GM19328 (cell line): ENCODE data around the gene MXRA5.
"Not testable (repeated sequence)": the region's sequence is repeated elsewhere in the genome, so short reads cannot be mapped to it uniquely, and the experiment has no call there.

ENCODE experiments used
- ATAC-seq: cut with Tn5 transposase; IDR thresholded peaks from one replicate; pipeline ENCODE4 v1.9.1; 2021; ENCODE audit warnings: mild to moderate bottlenecking, moderate library complexity; ENCODE audit not compliant: unreplicated experiment

The MXRA5 gene, protein sequence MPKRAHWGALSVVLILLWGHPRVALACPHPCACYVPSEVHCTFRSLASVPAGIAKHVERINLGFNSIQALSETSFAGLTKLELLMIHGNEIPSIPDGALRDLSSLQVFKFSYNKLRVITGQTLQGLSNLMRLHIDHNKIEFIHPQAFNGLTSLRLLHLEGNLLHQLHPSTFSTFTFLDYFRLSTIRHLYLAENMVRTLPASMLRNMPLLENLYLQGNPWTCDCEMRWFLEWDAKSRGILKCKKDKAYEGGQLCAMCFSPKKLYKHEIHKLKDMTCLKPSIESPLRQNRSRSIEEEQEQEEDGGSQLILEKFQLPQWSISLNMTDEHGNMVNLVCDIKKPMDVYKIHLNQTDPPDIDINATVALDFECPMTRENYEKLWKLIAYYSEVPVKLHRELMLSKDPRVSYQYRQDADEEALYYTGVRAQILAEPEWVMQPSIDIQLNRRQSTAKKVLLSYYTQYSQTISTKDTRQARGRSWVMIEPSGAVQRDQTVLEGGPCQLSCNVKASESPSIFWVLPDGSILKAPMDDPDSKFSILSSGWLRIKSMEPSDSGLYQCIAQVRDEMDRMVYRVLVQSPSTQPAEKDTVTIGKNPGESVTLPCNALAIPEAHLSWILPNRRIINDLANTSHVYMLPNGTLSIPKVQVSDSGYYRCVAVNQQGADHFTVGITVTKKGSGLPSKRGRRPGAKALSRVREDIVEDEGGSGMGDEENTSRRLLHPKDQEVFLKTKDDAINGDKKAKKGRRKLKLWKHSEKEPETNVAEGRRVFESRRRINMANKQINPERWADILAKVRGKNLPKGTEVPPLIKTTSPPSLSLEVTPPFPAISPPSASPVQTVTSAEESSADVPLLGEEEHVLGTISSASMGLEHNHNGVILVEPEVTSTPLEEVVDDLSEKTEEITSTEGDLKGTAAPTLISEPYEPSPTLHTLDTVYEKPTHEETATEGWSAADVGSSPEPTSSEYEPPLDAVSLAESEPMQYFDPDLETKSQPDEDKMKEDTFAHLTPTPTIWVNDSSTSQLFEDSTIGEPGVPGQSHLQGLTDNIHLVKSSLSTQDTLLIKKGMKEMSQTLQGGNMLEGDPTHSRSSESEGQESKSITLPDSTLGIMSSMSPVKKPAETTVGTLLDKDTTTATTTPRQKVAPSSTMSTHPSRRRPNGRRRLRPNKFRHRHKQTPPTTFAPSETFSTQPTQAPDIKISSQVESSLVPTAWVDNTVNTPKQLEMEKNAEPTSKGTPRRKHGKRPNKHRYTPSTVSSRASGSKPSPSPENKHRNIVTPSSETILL (N-terminal part only)

DNA sequence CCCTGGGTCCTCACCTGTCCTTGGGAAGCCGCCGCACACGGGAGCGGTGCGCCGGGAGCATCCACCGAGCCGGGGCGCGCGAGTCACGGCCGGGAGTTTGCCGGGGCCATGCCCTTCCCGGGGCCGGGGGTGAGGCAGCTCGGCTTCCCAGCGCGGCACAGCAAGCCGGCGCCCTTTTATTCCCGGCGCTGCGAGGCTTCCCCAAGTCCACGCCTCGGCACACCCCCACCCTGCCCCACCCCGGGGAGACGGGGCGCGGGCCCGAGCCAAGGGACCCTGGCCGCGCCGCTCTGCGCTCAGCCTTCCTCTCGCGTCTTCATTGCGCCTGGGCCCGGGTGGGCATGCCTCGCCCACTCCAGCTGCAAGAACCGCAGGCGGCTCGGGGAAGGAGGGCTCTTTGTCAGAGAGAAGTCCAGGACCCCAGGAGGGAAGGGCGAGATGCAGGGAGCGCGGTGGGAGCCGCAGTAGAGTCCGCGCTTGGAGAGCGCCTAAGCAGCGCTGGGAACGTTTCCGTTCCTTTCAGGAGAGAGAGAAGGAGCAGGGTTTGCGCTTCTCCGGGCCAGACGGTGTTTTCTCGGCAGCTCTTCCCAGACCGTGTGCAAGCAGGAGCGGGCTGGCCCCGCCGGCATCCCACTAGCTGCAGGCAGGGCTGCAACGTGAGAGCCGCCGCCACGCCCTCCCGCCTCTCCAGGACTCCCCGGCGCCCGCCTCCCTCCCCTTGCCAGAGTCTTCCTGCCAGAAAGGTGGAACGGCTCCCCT is at the start of gene MXRA5:
Gene MXRA5 (minus strand): TSS at position 152 of the 759 bp plus-strand sequence. CDS start 2,819 bp downstream, outside the sequence.
- ATAC-seq = no peak

DNA sequence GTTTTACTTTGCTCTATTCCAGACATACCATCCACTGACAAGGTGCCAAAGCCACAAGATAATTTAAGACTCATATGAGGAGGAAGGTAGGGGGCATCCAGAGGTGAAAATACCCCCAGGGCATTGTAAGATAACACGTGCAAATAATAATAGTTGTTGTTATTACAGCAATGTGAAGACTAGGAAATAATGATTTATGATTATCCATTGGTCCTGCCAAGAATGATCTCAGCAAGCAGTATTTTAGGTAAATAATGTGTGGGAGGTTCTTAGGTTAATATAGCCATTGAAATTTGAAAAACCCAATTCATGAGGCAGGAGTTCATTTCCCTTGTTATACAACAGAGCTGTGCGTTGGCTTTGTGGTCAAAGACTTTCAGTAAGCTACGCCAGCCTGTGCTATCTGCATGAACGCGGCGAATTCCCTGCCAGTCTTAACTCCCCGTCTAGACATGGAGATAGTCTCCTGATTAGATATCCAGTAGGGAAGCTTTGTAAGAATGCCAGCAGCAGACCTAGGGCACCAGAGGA is 47.2 kb upstream of the MXRA5 start:
- ATAC-seq = no peak

DNA sequence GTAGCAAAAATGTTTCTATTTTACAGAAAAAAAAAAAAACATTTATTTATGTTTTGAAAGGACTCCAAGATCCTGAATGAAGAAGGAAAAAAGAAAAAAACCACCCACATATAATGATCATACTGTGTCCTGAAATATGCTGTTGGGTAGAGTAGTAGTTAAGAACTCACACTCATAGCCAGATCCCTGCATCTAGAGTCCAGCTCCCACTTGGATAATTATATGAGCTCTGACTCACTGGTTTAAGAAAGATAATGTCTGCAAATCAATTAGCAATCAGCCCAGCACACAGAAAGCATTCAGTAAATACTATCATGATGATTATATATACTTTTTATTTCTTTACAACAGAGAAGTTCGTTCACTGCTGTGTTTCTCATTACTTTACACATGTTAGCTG is 46.7 kb upstream of the MXRA5 start:
- ATAC-seq = no peak

DNA sequence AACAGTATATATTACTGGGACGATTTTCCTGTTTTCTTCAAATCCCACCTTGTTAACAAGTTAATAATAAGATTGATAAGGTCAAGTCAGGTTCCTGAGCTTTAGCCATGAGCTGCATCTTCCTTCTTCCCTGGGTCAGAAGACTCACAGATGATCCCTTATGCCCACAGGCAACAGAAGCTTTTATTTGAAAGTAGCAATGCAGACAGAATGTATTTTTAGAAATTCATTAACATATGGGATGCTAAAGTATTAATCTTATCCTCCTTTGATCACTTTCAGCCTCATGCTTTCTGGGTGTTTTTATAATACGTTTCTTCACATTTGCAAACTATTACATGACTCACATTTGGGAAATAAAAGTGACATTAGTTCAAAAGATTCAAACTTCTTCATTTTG is 42.0 kb upstream of the MXRA5 start:
- no peak for ATAC-seq

DNA sequence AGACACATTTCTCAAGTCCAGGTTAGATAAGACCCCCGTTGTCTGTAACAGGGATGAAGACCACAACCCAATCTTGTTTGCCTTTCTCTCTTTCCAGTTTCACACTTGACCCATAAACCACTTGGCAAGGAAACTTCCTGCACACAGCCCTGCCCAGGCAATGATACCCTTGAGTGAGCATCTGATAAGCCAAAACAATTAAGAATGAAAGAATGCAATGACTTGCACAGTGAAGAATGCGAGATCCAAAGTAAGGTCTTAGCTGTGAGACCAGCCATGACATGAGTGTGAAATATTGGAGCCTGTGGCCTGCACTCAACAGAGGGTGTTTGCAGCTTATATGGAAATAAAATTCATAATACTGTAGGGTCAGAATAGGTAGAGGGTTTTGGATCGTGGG is 37.9 kb upstream of the MXRA5 start:
- no peak for ATAC-seq

DNA sequence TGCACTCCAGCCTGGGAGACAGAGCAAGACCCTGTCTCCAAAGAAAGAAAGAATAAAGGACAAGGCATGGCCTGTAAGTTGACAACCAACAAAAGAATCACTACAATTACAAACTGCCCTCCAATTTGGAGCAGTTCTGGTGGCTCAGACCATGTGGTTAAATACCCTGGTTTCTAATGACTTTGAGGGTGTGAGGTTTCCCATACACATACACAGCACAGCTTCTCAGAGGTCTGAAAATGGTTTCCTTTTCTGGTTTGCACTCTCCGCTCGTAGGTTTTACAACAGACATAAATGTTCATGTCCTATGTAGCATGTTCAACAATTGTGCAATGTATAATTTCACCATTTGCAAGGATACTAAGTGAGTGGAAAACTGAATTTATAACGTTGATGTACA is 34.2 kb upstream of the MXRA5 start:
- ATAC-seq = no peak

DNA sequence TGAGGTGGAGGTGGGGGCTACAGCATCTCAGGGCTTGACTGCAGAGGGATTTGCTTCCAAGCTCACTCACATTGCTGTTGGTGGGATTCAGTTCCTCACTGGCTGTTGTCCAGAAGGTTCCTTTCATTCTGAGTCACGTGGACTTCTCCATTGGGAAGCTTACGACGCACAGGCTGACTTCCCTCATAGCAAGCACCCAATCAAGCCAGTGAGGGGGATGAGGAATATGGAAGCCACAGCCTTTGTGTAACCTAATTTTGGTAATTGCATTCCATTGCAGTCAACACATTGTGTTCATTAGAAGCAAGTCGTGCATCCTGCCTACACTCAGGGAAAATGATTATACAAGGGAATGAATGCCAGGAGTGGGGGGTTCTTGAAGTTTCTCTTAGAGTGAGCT is 32.7 kb upstream of the MXRA5 start:
- no peak for ATAC-seq

DNA sequence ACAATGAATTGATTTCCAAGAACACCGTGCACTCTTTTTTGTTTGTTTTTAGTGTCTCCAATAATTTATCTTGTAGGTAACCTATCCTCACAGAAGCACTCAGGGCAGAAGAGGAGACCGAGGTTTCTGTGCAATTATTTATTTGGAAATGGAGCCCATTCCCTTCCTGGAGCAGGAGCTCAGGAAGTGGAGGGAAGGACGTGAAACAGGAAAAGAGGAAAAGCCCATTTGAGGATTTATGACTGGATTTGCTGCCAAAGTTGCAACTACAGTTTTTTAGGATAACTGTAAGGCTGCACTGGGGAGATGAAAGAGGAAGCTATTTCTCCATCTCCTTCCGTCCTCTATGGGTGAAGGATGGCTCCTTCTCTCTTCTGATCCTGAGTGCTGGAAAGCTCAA is 31.7 kb upstream of the MXRA5 start:
- ATAC-seq = no peak

DNA sequence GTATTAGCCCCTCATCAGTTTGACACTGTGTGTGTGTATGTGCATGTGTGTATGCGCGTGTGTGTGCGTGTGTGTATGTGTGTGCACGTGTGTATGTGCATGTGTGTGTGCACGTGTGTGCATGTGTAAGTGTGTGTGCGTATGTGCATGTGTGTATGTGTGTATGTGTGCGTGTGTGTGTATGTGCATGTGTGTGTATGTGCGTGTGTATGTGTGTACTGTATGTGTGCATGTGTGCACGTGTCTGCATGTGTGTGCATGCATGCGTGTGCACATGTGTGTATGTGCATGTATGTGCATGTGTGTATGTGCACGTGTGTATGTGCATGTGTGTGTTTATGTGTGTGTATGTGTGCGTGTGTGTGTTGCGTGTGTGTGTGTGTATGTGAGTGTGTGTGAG is 31.1 kb upstream of the MXRA5 start:
- ATAC-seq = no peak

DNA sequence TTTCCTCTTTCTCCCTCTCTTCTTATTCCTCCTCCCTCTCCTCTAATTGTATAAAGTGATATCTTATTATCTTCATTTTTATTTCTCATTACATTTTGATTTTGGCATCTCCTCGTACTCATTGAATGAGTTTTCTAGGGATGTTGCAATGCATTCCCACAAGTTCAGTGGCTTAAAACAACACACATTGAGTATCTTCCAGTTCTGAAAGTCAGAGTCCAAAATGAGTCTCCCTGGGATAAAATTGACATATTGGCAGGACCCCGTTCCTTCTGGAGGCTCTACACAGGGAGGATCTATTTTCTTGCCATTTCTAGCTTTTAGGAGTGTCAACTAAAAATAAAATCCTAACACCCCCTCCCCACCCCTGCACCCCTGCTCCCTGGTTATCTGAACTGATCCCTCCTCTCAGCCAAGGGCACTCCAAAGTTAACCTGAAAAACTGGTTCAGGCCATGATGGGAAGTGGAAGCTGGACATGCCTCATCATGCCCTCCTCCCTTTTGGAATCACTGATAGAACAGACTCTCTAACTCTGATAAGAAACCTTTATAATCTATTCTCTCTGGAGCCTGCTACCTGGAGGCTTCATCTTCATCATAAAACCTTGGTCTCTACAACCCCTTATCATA is 29.5 kb upstream of the MXRA5 start:
- not testable (repeated sequence) for ATAC-seq

DNA sequence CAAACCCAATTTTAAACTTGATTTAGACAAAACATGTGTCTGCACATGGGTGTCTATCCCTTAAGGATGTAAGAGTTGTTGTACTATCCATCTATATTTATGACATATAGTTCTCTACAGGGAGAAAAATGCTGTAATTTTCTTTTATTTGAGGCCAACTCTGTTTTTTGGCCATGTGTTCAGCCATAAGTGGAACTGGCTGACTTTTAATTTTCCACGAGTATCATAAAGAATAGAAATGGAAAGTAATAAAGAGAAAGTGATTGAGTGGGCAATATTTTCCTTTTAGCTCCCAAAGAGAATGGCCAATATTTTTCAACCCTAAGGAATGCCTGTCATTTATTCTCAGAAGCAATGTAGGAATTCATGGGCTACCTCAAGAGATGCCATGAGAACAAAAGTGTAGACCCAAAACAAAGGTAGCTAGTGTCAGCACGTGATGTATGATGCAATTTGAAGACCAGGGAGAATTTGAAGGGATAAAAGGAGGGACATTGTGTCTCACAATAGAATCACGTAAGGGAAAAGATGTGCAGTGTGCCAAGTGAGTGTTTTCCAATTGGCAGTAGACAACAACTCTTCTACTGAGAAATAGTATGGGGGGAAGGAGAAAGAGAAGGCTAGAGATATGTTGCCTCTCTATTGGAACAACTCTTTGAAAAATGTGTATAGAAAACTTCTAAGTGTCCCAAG is 27.8 kb upstream of the MXRA5 start:
- no peak for ATAC-seq

DNA sequence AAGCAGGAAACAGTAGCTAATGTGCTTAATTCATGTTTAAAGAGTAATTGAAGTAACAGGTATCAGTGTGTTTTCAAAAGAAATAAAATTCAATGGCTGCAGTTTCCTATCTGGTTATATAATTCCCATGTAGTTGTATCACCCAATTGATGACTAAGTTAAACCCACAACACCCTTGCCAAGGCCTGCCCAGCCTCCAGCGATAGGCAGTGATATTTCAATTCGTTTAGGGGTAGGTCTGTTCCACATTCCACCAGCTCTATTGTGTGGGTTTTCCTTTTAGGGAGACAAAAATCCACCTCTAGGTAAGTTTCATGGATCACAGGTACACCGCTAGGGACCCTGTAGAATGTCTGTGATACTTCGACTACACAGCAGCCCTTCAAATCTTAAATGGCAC is 24.7 kb upstream of the MXRA5 start:
- no peak for ATAC-seq

DNA sequence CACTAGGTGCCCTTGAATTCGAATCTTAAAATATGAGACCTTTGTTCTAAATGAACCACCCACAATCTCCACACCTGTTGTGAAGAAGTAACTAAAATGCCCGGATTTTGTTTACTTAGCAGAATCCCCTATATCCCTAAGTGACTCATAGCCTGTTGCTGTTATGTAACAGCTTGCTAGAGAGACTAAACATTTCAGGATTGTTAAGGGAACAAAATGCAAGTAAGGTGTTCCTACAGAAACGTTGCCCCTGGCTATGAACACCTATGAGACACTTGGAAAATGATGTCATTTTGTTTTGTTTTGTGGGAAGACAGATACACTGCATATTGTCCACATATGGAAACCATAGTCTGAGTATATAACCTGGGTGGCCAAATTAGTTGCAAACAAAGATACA is 24.2 kb upstream of the MXRA5 start:
- ATAC-seq = no peak

DNA sequence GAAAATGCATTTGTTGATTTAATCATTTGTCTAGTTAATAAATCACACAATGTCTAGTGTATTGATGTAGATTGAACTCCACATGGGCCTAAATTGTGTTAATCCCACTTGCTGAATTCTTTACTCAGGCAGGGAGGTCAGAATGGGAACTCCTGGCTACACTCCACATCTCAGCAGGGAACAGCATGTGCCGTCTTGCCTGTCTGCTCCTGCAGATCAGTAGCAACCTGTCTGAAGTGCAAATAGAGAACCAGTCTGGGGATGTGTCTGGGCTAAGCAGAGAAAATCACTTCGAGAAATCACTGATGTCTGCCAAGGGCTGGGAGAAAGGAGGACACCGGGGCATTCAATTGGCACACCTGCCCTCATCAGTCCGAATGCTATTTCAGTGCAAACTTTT is 16.5 kb upstream of the MXRA5 start:
- ATAC-seq = no peak

DNA sequence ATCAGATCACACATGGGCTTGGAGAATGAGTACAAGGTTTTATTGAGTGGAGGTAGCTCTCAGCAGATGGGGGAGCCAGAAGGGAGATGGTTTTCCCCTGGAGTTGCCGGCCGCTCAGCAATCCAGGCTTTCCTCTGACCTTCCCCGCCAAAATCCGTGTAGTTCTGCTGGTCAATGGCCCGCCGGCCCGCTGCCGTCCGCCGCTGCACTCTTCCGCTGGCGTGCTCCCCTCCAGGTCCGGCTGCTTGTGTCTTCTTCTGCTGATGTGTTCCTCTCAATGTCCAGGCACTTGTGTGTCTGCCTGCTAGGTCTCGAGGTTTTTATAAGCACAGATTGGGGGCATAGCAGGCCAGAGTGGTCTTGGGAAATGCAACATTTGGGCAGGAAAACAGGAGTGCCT is 14.4 kb upstream of the MXRA5 start:
- ATAC-seq = no peak

DNA sequence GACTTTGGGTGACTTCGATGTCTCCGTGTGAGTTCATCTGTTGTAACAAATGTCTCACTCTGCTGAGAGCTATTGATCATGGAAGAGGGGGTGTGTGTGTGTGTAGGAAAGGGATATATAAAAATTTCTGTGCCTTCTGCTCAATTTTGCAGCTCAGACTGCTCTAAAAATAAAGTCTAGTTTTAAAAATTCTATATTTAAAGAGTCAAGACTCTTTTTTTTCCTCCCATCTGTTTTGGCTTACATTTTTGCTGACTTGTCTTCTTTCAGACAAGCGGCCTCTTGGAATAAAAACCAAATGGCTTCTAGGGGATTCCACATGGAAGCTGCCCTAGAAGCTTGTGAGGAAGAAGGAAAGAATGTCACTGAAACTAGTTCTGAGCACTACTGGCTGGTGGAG is 6.3 kb upstream of the MXRA5 start:
- ATAC-seq = not testable (repeated sequence)

DNA sequence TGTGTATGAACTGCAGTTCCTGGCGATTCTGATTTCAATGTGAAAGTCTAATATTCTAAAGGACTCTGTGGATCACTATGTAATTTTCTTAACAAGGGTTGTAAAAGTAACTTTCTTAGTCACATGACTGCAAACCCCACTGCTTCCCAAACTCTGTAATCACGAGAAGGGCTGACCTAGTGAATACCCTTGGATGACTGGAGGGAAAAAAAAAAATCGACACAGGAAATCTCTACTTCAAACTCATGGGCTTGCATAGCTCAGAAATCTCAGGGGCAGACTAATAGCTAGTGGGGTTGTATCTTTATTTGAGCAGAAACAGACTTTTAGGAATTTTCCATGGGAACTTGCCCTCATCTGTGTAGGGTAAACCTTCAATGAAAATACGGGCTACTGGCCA is 4.8 kb upstream of the MXRA5 start:
- ATAC-seq = no peak

DNA sequence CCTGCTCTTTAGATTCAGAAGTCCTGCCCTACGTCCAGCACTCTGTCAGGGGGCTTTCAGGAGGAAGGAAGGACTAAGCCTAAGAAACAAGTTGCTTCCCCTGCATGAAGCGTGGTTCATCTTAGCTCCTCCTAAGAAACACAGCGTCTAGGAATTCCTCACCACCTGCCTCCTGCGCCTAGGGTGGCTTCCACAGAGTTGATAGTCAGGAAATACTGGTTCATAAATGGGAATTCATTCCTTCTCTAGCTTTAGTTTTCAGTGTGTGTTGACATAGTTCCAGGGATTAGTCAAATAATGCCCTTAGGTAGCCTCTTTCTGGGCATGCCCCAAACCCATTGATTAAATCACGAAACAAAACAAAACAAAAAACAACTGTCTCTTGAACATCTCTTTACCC is 1.7 kb upstream of the MXRA5 start:
- ATAC-seq = no peak
